Mucosa of rectum (tissue), 2 donors: Measurements from ENCODE around the gene KRT6B.
"Not testable (repeated sequence)": the region's sequence is repeated elsewhere in the genome, so short reads cannot be mapped to it uniquely, and the experiment has no call there.

Experiments
- H3K27ac ChIP-seq, 2 donors: one replicate each; pipeline ENCODE4 v1.7.0; 2013; ENCODE audit warnings: inconsistent platforms in 2 of 2, low read depth in 2 of 2, low read length in 2 of 2
- H3K27me3 ChIP-seq, 2 donors: one replicate each; pipeline ENCODE4 v1.7.0; 2013; ENCODE audit warnings: low read length in 2 of 2; ENCODE audit not compliant: control insufficient read depth in 2 of 2, insufficient read depth in 2 of 2
- H3K36me3 ChIP-seq, 2 donors: one replicate each; pipeline ENCODE4 v1.7.0; 2013; ENCODE audit warnings: low read length in 2 of 2; ENCODE audit not compliant: control insufficient read depth in 2 of 2, insufficient read depth in 2 of 2
- H3K4me1 ChIP-seq, 2 donors: one replicate each; pipeline ENCODE4 v1.7.0; 2013; ENCODE audit warnings: low read length in 2 of 2, mild to moderate bottlenecking in 1 of 2; ENCODE audit not compliant: control insufficient read depth in 2 of 2, insufficient read depth in 2 of 2
- H3K4me3 ChIP-seq, 2 donors: one replicate each; pipeline ENCODE4 v1.7.0; 2013; ENCODE audit warnings: low read length in 2 of 2
- H3K9ac ChIP-seq, 2 donors: one replicate each; pipeline ENCODE4 v1.7.0; 2013; ENCODE audit warnings: low read length in 2 of 2, low read depth in 1 of 2, mild to moderate bottlenecking in 1 of 2
- H3K9me3 ChIP-seq, 2 donors: one replicate each; pipeline ENCODE4 v1.7.0; 2013; ENCODE audit warnings: low read length in 2 of 2; ENCODE audit not compliant: control insufficient read depth in 2 of 2
- donor health status: healthy.
- donor health status: Normal muscosa, but diverticular disease.

The KRT6B gene

GRCh38 chr12:52474212-52474611 lies 22.3 kb upstream of the KRT6B start:
- Histone ChIP-seq H3K27me3 (no peaks in the 10 kb centered on the region), H3K4me3 (no peak overlapping the region), H3K9ac (no peak overlapping the region), H3K9me3 (no peaks in the 10 kb centered on the region), H3K4me1 (no peaks in the 10 kb centered on the region), H3K27ac (no peak overlapping the region), H3K36me3 (no peaks in the 10 kb centered on the region)

- Histone ChIP-seq H3K9ac (no peak within 1 kb of the TSS), H3K27me3 (no peaks in the 10 kb centered on the region), H3K4me3 (no peak within 1 kb of the TSS), H3K4me1 (no peaks in the 10 kb centered on the region), H3K9me3 (no peaks in the 10 kb centered on the region), H3K36me3 (no peaks in the 10 kb centered on the region), H3K27ac (no peak within 1 kb of the TSS)
These were observed 21.8 kb upstream of the KRT6B start, which contains the start of gene KRT6C for GRCh38 chr12:52473768-52474167. Gene KRT6C, minus strand, starts transcription at chr12:52473805. Its CDS starts 68 bp downstream, at chr12:52473737.

GRCh38 chr12:52469853-52470252 lies 17.9 kb upstream of the KRT6B start:
- Histone ChIP-seq H3K4me3 (no peak overlapping the region), H3K36me3 (no peaks in the 10 kb centered on the region), H3K9me3 (no peaks in the 10 kb centered on the region), H3K4me1 (no peaks in the 10 kb centered on the region), H3K27me3 (peaks cover 0 to 2% of the 10 kb centered on the region in 2 donors), H3K27ac (no peak overlapping the region), H3K9ac (no peak overlapping the region)

GRCh38 chr12:52464897-52465296 lies 13.0 kb upstream of the KRT6B start:
- no peaks in the 10 kb centered on the region for H3K36me3 ChIP-seq
- peaks cover 0 to 3% of the 10 kb centered on the region in 2 donors for H3K4me1 ChIP-seq
- no peaks in the 10 kb centered on the region for H3K9me3 ChIP-seq
- peaks cover 0 to 2% of the 10 kb centered on the region in 2 donors for H3K27me3 ChIP-seq
- no peak overlapping the region for H3K9ac ChIP-seq
- no peak overlapping the region for H3K27ac ChIP-seq
- H3K4me3 ChIP-seq: no peak overlapping the region

- no peaks in the 10 kb centered on the region for H3K9me3 ChIP-seq
- H3K27ac ChIP-seq: no peak overlapping the region
- no peaks in the 10 kb centered on the region for H3K36me3 ChIP-seq
- peaks cover 0 to 3% of the 10 kb centered on the region in 2 donors for H3K4me1 ChIP-seq
- H3K4me3 ChIP-seq: no peak overlapping the region
- no peak overlapping the region for H3K9ac ChIP-seq
- H3K27me3 ChIP-seq: no peaks in the 10 kb centered on the region
These were observed 9.7 kb upstream of the KRT6B start for GRCh38 chr12:52461693-52462092.

GRCh38 chr12:52458861-52459260 lies 6.9 kb upstream of the KRT6B start:
- Histone ChIP-seq H3K36me3 (no peaks in the 10 kb centered on the region), H3K27me3 (peaks cover 0 to 2% of the 10 kb centered on the region in 2 donors), H3K4me1 (peaks cover 0 to 9% of the 10 kb centered on the region in 2 donors), H3K27ac (no peak overlapping the region), H3K9ac (no peak overlapping the region), H3K4me3 (no peak overlapping the region), H3K9me3 (no peaks in the 10 kb centered on the region)

- Histone ChIP-seq H3K27me3 (peaks cover 0 to 2% of the 10 kb centered on the region in 2 donors), H3K27ac (no peak overlapping the region), H3K4me3 (no peak overlapping the region), H3K4me1 (peaks cover 0 to 8% of the 10 kb centered on the region in 2 donors), H3K9ac (no peak overlapping the region), H3K36me3 (no peaks in the 10 kb centered on the region), H3K9me3 (no peaks in the 10 kb centered on the region)
These were observed 3.9 kb upstream of the KRT6B start for GRCh38 chr12:52455821-52456220.

GRCh38 chr12:52454411-52455201 lies 2.7 kb upstream of the KRT6B start:
- Histone ChIP-seq H3K9me3 (no peaks in the 10 kb centered on the region), H3K4me3 (no peak overlapping the region), H3K36me3 (no peaks in the 10 kb centered on the region), H3K4me1 (peaks cover 0 to 8% of the 10 kb centered on the region in 2 donors), H3K9ac (peak overlapping the region in 1 of 2 donors; percentile 17), H3K27ac (peak overlapping the region in 1 of 2 donors; percentile 37), H3K27me3 (peaks cover 0 to 2% of the 10 kb centered on the region in 2 donors)

- Histone ChIP-seq H3K9ac (no peak overlapping the region), H3K4me1 (peaks cover 0 to 3% of the 10 kb centered on the region in 2 donors), H3K27me3 (no peaks in the 10 kb centered on the region), H3K4me3 (no peak overlapping the region), H3K9me3 (no peaks in the 10 kb centered on the region), H3K36me3 (no peaks in the 10 kb centered on the region), H3K27ac (no peak overlapping the region)
These were observed 3.7 kb downstream of the KRT6B start for GRCh38 chr12:52448228-52448627.

- not testable (repeated sequence) for H3K27ac ChIP-seq, H3K36me3 ChIP-seq, H3K4me1 ChIP-seq, H3K9me3 ChIP-seq, H3K9ac ChIP-seq, H3K4me3 ChIP-seq, H3K27me3 ChIP-seq
These were observed 4.8 kb downstream of the KRT6B start for GRCh38 chr12:52447196-52447595.
